Endodermal cell (in vitro differentiated cells): ENCODE results near the gene PVALEF. TPM values are rescaled to one million over a fixed set of nuclear protein-coding genes. Genes with fewer than 3 reads are reported as not detected.

ENCODE experiments used
- DNase-seq: peaks from one replicate; pipeline ENCODE4 v3.0.0-alpha.2; 2017
- H3K27ac ChIP-seq: 2 replicates; pipeline ENCODE4 v1.5.1; 2013; ENCODE audit warnings: mild to moderate bottlenecking, low read depth, low read length, moderate library complexity
- H3K27me3 ChIP-seq: 2 replicates; pipeline ENCODE4 v1.6.1; 2013; ENCODE audit warnings: mild to moderate bottlenecking, low read length, moderate library complexity; ENCODE audit not compliant: insufficient read depth, control insufficient read depth, poor library complexity, severe bottlenecking
- H3K36me3 ChIP-seq: 2 replicates; pipeline ENCODE4 v1.7.0; 2013; ENCODE audit warnings: mild to moderate bottlenecking, low read length, moderate library complexity; ENCODE audit not compliant: control insufficient read depth, insufficient read depth
- H3K4me1 ChIP-seq: one replicate; pipeline ENCODE4 v1.7.0; 2013; ENCODE audit warnings: low read length; ENCODE audit not compliant: control insufficient read depth, insufficient read depth
- H3K4me3 ChIP-seq: 2 replicates; pipeline ENCODE4 v1.5.1; 2013; ENCODE audit warnings: mild to moderate bottlenecking, low read length, moderate library complexity
- H3K9ac ChIP-seq: 2 replicates; pipeline ENCODE4 v1.6.1; 2013; ENCODE audit warnings: mild to moderate bottlenecking, low read length, moderate library complexity; ENCODE audit not compliant: poor library complexity, severe bottlenecking; ENCODE audit errors: extremely low read depth
- H3K9me3 ChIP-seq: 2 replicates; pipeline ENCODE4 v1.6.1; 2013; ENCODE audit warnings: mild to moderate bottlenecking, low read length, moderate library complexity; ENCODE audit not compliant: control insufficient read depth
- H3K27ac Mint-ChIP-seq: 2 replicates; pipeline ENCODE4 v1.8.0; 2020; ENCODE audit warnings: mixed read lengths
- H3K27me3 Mint-ChIP-seq: 2 replicates; pipeline ENCODE4 v1.8.0; 2021; ENCODE audit warnings: mild to moderate bottlenecking, mixed read lengths; ENCODE audit not compliant: insufficient read depth
- H3K36me3 Mint-ChIP-seq: 2 replicates; pipeline ENCODE4 v1.8.0; 2020; ENCODE audit warnings: low read depth, mixed read lengths
- H3K4me1 Mint-ChIP-seq: 2 replicates; pipeline ENCODE4 v1.8.0; 2020; ENCODE audit warnings: mixed read lengths
- H3K4me3 Mint-ChIP-seq: 2 replicates; pipeline ENCODE4 v1.8.0; 2020; ENCODE audit warnings: mild to moderate bottlenecking, moderate library complexity, mixed read lengths
- H3K9me3 Mint-ChIP-seq: 2 replicates; pipeline ENCODE4 v1.8.0; 2020; ENCODE audit warnings: mild to moderate bottlenecking, mixed read lengths
- WGBS, 2 experiments: methylation state at CpG; one replicate each; pipeline versions ENCODE4 v1.1.5 to v1.1.7; 2013; ENCODE audit warnings: missing lambda C conversion rate in 2 of 2, mixed read lengths in 1 of 2; ENCODE audit not compliant: insufficient coverage in 1 of 2, insufficient read length in 1 of 2; 5-methylcytosine and 5-hydroxymethylcytosine counted together
- total RNA-seq, 2 donors: library from RNA; stranded (reverse); fragmentation: NEBNext Ultra II Directional in 1 of 2; extraction: Animal tissue kit (Norgen Biotek cat#: 25700) in 1 of 2; gene quantifications; 2 replicates in 1 of 2; 3 replicates in 1 of 2; pipeline ENCODE4 v1.2.1, GENCODE V29; 2021
- TF ChIP-seq, protein P1 (sequence below): fragments of 200-600 bp; sonication (generic); conservative IDR thresholded peaks from 2 replicates; pipeline ENCODE4 v1.5.0; 2021; ENCODE audit warnings: antibody characterized with exemption, mild to moderate bottlenecking

The PVALEF gene
- total RNA-seq, 2 donors from 2014 or later = not detected

- H3K4me3 Mint-ChIP-seq = no peak overlapping the region
- TF ChIP-seq, protein P1, sequence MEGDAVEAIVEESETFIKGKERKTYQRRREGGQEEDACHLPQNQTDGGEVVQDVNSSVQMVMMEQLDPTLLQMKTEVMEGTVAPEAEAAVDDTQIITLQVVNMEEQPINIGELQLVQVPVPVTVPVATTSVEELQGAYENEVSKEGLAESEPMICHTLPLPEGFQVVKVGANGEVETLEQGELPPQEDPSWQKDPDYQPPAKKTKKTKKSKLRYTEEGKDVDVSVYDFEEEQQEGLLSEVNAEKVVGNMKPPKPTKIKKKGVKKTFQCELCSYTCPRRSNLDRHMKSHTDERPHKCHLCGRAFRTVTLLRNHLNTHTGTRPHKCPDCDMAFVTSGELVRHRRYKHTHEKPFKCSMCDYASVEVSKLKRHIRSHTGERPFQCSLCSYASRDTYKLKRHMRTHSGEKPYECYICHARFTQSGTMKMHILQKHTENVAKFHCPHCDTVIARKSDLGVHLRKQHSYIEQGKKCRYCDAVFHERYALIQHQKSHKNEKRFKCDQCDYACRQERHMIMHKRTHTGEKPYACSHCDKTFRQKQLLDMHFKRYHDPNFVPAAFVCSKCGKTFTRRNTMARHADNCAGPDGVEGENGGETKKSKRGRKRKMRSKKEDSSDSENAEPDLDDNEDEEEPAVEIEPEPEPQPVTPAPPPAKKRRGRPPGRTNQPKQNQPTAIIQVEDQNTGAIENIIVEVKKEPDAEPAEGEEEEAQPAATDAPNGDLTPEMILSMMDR = no peak
- Histone ChIP-seq H3K4me1 (no peaks in the 10 kb centered on the region), H3K9ac (no peak overlapping the region), H3K27me3 (no peaks in the 10 kb centered on the region), H3K9me3 (no peaks in the 10 kb centered on the region), H3K27ac (no peak overlapping the region), H3K4me3 (no peak overlapping the region), H3K36me3 (no peaks in the 10 kb centered on the region)
- peaks cover 4% of the 10 kb centered on the region for H3K36me3 Mint-ChIP-seq
- H3K27ac Mint-ChIP-seq = no peak overlapping the region
- no peaks in the 10 kb centered on the region for H3K4me1 Mint-ChIP-seq
- no peaks in the 10 kb centered on the region for H3K9me3 Mint-ChIP-seq
- no peaks in the 10 kb centered on the region for H3K27me3 Mint-ChIP-seq
- WGBS, 2 experiments = 94% methylated on average over 14 to 21 of the region's 21 CpGs
- DNase-seq = no peak
These were observed 29.0 kb downstream of the PVALEF start for GRCh38 chr17:81194225-81194760.

GRCh38 chr17:81194941-81195901 lies 29.9 kb downstream of the PVALEF start:
- Mint-ChIP-seq H3K27me3 (no peaks in the 10 kb centered on the region), H3K4me1 (no peaks in the 10 kb centered on the region), H3K27ac (no peak overlapping the region), H3K36me3 (peaks cover 4% of the 10 kb centered on the region), H3K4me3 (no peak overlapping the region), H3K9me3 (no peaks in the 10 kb centered on the region)
- TF ChIP-seq, protein P1 = no peak
- Histone ChIP-seq H3K9me3 (no peaks in the 10 kb centered on the region), H3K36me3 (no peaks in the 10 kb centered on the region), H3K9ac (no peak overlapping the region), H3K27ac (no peak overlapping the region), H3K4me1 (no peaks in the 10 kb centered on the region), H3K27me3 (no peaks in the 10 kb centered on the region), H3K4me3 (no peak overlapping the region)
- no peak for DNase-seq
- 94 to 96% methylated on average over 30 to 37 of the region's 37 CpGs for WGBS, 2 experiments

- no peak for DNase-seq
- no peaks in the 10 kb centered on the region for H3K27me3 ChIP-seq
- H3K27ac Mint-ChIP-seq = no peak overlapping the region
- no peak overlapping the region for H3K4me3 ChIP-seq
- no peaks in the 10 kb centered on the region for H3K9me3 ChIP-seq
- H3K36me3 Mint-ChIP-seq = peaks cover 7% of the 10 kb centered on the region
- no peak overlapping the region for H3K9ac ChIP-seq
- H3K4me3 Mint-ChIP-seq = no peak overlapping the region
- no peaks in the 10 kb centered on the region for H3K4me1 Mint-ChIP-seq
- TF ChIP-seq, protein P1 = no peak
- no peaks in the 10 kb centered on the region for H3K4me1 ChIP-seq
- no peak overlapping the region for H3K27ac ChIP-seq
- no peaks in the 10 kb centered on the region for H3K9me3 Mint-ChIP-seq
- WGBS, 2 experiments = 94 to 95% methylated on average over 4 to 14 of the region's 14 CpGs
- no peaks in the 10 kb centered on the region for H3K36me3 ChIP-seq
- no peaks in the 10 kb centered on the region for H3K27me3 Mint-ChIP-seq
These were observed 30.7 kb downstream of the PVALEF start for GRCh38 chr17:81195941-81196495.
